GM12878 (cell line): ENCODE results near the gene FIZ1.

ENCODE experiments used
- ATF7 ChIP-seq: fragments of 450-650 bp; IDR thresholded peaks from 2 replicates; pipeline ENCODE4 v1.6.1; 2016; ENCODE audit warnings: low read depth, mild to moderate bottlenecking
- EGR1 ChIP-seq, 2 experiments: IDR thresholded peaks; 1 replicate in 1 of 2; 2 replicates in 1 of 2; pipeline ENCODE4 v1.6.1; 2011 to 2012; ENCODE audit warnings: low read depth in 2 of 2, low read length in 2 of 2, borderline replicate concordance in 1 of 2, mild to moderate bottlenecking in 1 of 2, moderate library complexity in 1 of 2
- EP300 ChIP-seq, 2 experiments: fragments of 150-350 bp in 1 of 2; IDR thresholded peaks; 2 replicates each; pipeline ENCODE4 v1.6.1; 2011 to 2012; ENCODE audit warnings: low read depth in 2 of 2, low read length in 2 of 2, borderline replicate concordance in 1 of 2, improper control_type of control experiment in 1 of 2, inconsistent platforms in 1 of 2; ENCODE audit not compliant: control insufficient read depth in 1 of 2
- NR2F1 ChIP-seq: fragments of 450-650 bp; conservative IDR thresholded peaks from 2 replicates; pipeline ENCODE4 v1.6.1; 2017; ENCODE audit warnings: mild to moderate bottlenecking
- POLR2A ChIP-seq: IDR thresholded peaks from 2 replicates; pipeline ENCODE4 v1.6.1; 2011; ENCODE audit warnings: low read depth, mild to moderate bottlenecking, low read length
- SPI1 ChIP-seq: IDR thresholded peaks from 2 replicates; pipeline ENCODE4 v1.6.1; 2011; ENCODE audit warnings: low read depth, mild to moderate bottlenecking, low read length, moderate library complexity, borderline replicate concordance; ENCODE audit not compliant: insufficient read depth
- TBL1XR1 ChIP-seq: IDR thresholded peaks from 2 replicates; pipeline ENCODE4 v1.6.1; 2012; ENCODE audit warnings: low read depth, low read length, improper control_type of control experiment
- TF ChIP-seq, protein P1 (sequence below), 3 experiments: IDR thresholded peaks in 2 of 3; conservative IDR thresholded peaks in 1 of 3; 2 replicates each; pipeline ENCODE4 v1.5.1; 2011; ENCODE audit warnings: low read depth in 3 of 3, low read length in 3 of 3, mild to moderate bottlenecking in 3 of 3, control low read depth in 2 of 3, moderate library complexity in 2 of 3, inconsistent platforms in 1 of 3, mixed read lengths in 1 of 3; ENCODE audit not compliant: control insufficient read depth in 2 of 3, insufficient read depth in 1 of 3; ENCODE audit errors: extremely low read depth in 1 of 3
- TF ChIP-seq, protein P2 (sequence below): fragments of 450-650 bp; formaldehyde crosslinking; IDR thresholded peaks from 2 replicates; pipeline ENCODE4 v1.5.0; 2022; ENCODE audit warnings: mild to moderate bottlenecking, missing genetic modification characterization
- TF ChIP-seq, protein P3 (sequence below): IDR thresholded peaks from 2 replicates; pipeline ENCODE4 v1.6.1; 2012; ENCODE audit warnings: mild to moderate bottlenecking, low read depth, low read length
- TF ChIP-seq, protein P4 (sequence below): fragments of 450-650 bp; IDR thresholded peaks from 2 replicates; pipeline ENCODE4 v1.6.1; 2017; ENCODE audit warnings: mild to moderate bottlenecking, low read depth, inconsistent platforms; ENCODE audit not compliant: poor library complexity, severe bottlenecking

DNA sequence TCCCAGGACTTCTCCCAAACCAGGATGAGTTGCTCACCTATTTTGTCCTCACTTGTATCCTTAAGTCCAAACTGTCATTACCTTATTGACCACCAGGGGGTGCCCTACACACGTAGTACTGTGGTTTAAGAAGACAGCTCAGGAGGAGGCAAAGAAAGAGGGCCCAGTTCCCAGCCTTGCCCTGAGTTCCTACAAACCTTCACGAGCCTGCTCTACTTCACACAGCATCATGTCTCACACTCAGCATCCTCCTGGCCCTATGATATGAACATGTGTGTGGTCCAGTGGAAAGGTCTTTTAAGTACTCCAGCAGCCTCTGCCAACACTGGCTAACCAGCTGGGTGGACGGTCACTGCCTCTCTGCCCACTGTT, 33.1 kb upstream of the FIZ1 start:
- TF ChIP-seq, protein P1, sequence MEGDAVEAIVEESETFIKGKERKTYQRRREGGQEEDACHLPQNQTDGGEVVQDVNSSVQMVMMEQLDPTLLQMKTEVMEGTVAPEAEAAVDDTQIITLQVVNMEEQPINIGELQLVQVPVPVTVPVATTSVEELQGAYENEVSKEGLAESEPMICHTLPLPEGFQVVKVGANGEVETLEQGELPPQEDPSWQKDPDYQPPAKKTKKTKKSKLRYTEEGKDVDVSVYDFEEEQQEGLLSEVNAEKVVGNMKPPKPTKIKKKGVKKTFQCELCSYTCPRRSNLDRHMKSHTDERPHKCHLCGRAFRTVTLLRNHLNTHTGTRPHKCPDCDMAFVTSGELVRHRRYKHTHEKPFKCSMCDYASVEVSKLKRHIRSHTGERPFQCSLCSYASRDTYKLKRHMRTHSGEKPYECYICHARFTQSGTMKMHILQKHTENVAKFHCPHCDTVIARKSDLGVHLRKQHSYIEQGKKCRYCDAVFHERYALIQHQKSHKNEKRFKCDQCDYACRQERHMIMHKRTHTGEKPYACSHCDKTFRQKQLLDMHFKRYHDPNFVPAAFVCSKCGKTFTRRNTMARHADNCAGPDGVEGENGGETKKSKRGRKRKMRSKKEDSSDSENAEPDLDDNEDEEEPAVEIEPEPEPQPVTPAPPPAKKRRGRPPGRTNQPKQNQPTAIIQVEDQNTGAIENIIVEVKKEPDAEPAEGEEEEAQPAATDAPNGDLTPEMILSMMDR (IDR thresholded peaks at IDR 0.05 in 2 of 3, conservative IDR thresholded peaks at IDR 0.05 in 1 of 3; ENCODE audit: control insufficient read depth in 2 of 3, extremely low read depth in 1 of 3, insufficient read depth in 1 of 3, low read depth in 3 of 3, low read length in 3 of 3): peak; percentile 75 to 85 (median 76)
- TF ChIP-seq POLR2A (no peak), EP300 (IDR thresholded peaks at IDR 0.05; ENCODE audit: borderline replicate concordance in 1 of 2, control insufficient read depth in 1 of 2, low read depth in 2 of 2, low read length in 2 of 2) (no peak), SPI1 (no peak), EGR1 (IDR thresholded peaks at IDR 0.05; ENCODE audit: borderline replicate concordance in 1 of 2, low read depth in 2 of 2, low read length in 2 of 2) (no peak), TBL1XR1 (no peak), NR2F1 (no peak), ATF7 (no peak)
- TF ChIP-seq, protein P2, sequence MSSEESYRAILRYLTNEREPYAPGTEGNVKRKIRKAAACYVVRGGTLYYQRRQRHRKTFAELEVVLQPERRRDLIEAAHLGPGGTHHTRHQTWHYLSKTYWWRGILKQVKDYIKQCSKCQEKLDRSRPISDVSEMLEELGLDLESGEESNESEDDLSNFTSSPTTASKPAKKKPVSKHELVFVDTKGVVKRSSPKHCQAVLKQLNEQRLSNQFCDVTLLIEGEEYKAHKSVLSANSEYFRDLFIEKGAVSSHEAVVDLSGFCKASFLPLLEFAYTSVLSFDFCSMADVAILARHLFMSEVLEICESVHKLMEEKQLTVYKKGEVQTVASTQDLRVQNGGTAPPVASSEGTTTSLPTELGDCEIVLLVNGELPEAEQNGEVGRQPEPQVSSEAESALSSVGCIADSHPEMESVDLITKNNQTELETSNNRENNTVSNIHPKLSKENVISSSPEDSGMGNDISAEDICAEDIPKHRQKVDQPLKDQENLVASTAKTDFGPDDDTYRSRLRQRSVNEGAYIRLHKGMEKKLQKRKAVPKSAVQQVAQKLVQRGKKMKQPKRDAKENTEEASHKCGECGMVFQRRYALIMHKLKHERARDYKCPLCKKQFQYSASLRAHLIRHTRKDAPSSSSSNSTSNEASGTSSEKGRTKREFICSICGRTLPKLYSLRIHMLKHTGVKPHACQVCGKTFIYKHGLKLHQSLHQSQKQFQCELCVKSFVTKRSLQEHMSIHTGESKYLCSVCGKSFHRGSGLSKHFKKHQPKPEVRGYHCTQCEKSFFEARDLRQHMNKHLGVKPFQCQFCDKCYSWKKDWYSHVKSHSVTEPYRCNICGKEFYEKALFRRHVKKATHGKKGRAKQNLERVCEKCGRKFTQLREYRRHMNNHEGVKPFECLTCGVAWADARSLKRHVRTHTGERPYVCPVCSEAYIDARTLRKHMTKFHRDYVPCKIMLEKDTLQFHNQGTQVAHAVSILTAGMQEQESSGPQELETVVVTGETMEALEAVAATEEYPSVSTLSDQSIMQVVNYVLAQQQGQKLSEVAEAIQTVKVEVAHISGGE (CRISPR knock-in tag): no peak
- TF ChIP-seq, protein P3, sequence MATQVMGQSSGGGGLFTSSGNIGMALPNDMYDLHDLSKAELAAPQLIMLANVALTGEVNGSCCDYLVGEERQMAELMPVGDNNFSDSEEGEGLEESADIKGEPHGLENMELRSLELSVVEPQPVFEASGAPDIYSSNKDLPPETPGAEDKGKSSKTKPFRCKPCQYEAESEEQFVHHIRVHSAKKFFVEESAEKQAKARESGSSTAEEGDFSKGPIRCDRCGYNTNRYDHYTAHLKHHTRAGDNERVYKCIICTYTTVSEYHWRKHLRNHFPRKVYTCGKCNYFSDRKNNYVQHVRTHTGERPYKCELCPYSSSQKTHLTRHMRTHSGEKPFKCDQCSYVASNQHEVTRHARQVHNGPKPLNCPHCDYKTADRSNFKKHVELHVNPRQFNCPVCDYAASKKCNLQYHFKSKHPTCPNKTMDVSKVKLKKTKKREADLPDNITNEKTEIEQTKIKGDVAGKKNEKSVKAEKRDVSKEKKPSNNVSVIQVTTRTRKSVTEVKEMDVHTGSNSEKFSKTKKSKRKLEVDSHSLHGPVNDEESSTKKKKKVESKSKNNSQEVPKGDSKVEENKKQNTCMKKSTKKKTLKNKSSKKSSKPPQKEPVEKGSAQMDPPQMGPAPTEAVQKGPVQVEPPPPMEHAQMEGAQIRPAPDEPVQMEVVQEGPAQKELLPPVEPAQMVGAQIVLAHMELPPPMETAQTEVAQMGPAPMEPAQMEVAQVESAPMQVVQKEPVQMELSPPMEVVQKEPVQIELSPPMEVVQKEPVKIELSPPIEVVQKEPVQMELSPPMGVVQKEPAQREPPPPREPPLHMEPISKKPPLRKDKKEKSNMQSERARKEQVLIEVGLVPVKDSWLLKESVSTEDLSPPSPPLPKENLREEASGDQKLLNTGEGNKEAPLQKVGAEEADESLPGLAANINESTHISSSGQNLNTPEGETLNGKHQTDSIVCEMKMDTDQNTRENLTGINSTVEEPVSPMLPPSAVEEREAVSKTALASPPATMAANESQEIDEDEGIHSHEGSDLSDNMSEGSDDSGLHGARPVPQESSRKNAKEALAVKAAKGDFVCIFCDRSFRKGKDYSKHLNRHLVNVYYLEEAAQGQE: no peak
- TF ChIP-seq, protein P4, sequence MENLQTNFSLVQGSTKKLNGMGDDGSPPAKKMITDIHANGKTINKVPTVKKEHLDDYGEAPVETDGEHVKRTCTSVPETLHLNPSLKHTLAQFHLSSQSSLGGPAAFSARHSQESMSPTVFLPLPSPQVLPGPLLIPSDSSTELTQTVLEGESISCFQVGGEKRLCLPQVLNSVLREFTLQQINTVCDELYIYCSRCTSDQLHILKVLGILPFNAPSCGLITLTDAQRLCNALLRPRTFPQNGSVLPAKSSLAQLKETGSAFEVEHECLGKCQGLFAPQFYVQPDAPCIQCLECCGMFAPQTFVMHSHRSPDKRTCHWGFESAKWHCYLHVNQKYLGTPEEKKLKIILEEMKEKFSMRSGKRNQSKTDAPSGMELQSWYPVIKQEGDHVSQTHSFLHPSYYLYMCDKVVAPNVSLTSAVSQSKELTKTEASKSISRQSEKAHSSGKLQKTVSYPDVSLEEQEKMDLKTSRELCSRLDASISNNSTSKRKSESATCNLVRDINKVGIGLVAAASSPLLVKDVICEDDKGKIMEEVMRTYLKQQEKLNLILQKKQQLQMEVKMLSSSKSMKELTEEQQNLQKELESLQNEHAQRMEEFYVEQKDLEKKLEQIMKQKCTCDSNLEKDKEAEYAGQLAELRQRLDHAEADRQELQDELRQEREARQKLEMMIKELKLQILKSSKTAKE: no peak
